GM20431 (cell line): ENCODE results near the gene DCHS2.

Source experiments
- in situ Hi-C: fragments of 300-500 bp; cut with MseI, MboI; formaldehyde crosslinking; loops from one replicate; pipeline ENCODE4 v1.15.0; 2020; ENCODE audit warnings: low sequenced_read_pairs; ENCODE audit not compliant: unreplicated experiment

Gene DCHS2

GRCh38 chr4:154491341-154492271, at the start of gene DCHS2:
DCHS2 (minus strand) TSS chr4:154491799; CDS start chr4:154491355, 444 bp downstream.
- in situ Hi-C loops: no loop called here

- in situ Hi-C loops: no loop called here
Measured at GRCh38 chr4:154534296-154534695, 42.7 kb upstream of the DCHS2 start.

- in situ Hi-C loops: no loop called here
Measured at GRCh38 chr4:154529728-154530519, 38.3 kb upstream of the DCHS2 start.

GRCh38 chr4:154528869-154529268, 37.3 kb upstream of the DCHS2 start:
- in situ Hi-C loops: no loop called here

GRCh38 chr4:154527308-154527707, 35.7 kb upstream of the DCHS2 start:
- in situ Hi-C loops: no loop called here

GRCh38 chr4:154526151-154526550, 34.6 kb upstream of the DCHS2 start:
- in situ Hi-C loops: no loop called here

GRCh38 chr4:154521607-154522006, 30.0 kb upstream of the DCHS2 start:
- in situ Hi-C loops: no loop called here

- in situ Hi-C loops: no loop called here
Measured at GRCh38 chr4:154519214-154519613, 27.6 kb upstream of the DCHS2 start.

GRCh38 chr4:154517591-154517990, 26.0 kb upstream of the DCHS2 start:
- in situ Hi-C loops: no loop called here

- in situ Hi-C loops: no loop called here
Measured at GRCh38 chr4:154516318-154517029, 24.9 kb upstream of the DCHS2 start.

- in situ Hi-C loops: no loop called here
Measured at GRCh38 chr4:154511981-154512380, 20.4 kb upstream of the DCHS2 start.

- in situ Hi-C loops: no loop called here
Measured at GRCh38 chr4:154511548-154511947, 19.9 kb upstream of the DCHS2 start.

- in situ Hi-C loops: loop anchor here (10.0 kb wide), 1 partner anchor 172 kb away; no protein-coding TSS in a partner anchor
Measured at GRCh38 chr4:154507156-154507555, 15.6 kb upstream of the DCHS2 start.

- in situ Hi-C loops: loop anchor here (10.0 kb wide), 1 partner anchor 171 kb away; no protein-coding TSS in a partner anchor
Measured at GRCh38 chr4:154506253-154506652, 14.7 kb upstream of the DCHS2 start.

- in situ Hi-C loops: loop anchor here (10.0 kb wide), 1 partner anchor 169 kb away; no protein-coding TSS in a partner anchor
Measured at GRCh38 chr4:154503598-154503997, 12.0 kb upstream of the DCHS2 start.

- in situ Hi-C loops: loop anchor here (10.0 kb wide), 1 partner anchor 167 kb away; no protein-coding TSS in a partner anchor
Measured at GRCh38 chr4:154502111-154502510, 10.5 kb upstream of the DCHS2 start.

- in situ Hi-C loops: no loop called here
Measured at GRCh38 chr4:154497889-154498288, 6.3 kb upstream of the DCHS2 start.

- in situ Hi-C loops: no loop called here
Measured at GRCh38 chr4:154495867-154496266, 4.3 kb upstream of the DCHS2 start.

GRCh38 chr4:154492288-154492687, 689 bp upstream of the DCHS2 start:
- in situ Hi-C loops: no loop called here
